ENCODE results near the gene CADM4.
"Not testable (repeated sequence)": the region's sequence is repeated elsewhere in the genome, so short reads cannot be mapped to it uniquely, and the experiment has no call there.

CADM4 gene

GRCh38 chr19:43639519-43640423 lies at the start of gene CADM4:
Gene CADM4, minus strand, starts transcription at chr19:43639850. Its CDS starts 60 bp downstream, at chr19:43639790.
- peak; percentile 74 for DNase-seq (ENCODE audit: low spot score)

- DNase-seq (ENCODE audit: low spot score) = no peak
Measured at GRCh38 chr19:43688059-43688701, 48.5 kb upstream of the CADM4 start.

- DNase-seq (ENCODE audit: low spot score) = no peak
Measured at GRCh38 chr19:43687660-43687997, 48.0 kb upstream of the CADM4 start.

DNA sequence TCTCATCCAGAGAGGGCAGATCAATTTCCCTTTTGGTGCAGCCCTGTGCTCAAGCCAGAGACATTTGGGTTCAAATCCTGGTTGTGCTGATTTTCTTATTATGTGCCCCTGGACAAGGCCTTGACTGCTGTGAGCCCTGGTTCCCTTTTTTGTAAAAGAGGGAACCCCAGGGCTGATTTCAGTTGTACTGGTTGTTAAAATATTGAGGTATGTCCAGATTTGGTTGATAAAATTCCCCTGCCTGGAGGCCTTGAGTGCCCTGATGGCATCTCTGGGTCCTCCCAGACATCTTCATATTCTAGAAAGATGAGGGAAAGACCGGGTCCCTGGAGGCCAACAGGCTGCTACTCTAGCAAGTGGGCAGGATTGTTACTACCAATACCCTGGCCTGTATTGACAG lies 44.7 kb upstream of the CADM4 start:
- DNase-seq (ENCODE audit: low spot score) = no peak

DNA sequence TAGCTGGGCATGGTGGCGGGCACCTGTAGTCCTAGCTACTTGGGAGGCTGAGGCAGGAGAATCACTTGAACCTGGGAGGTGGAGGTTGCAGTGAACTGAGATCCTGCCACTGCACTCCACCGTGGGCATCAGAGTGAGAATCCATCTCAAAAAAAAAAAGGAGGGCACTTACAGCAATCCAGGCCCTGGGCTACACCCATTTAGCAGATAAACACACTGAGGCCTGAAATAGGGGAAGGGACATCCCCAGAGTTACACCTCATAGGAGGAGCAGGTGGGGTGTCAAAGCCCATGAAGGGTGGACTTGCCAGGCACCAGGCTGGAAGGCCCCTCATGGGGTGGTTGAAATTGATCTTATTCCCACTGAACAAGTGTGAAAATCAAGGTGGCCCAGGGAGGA lies 44.3 kb upstream of the CADM4 start:
- no peak for DNase-seq (ENCODE audit: low spot score)

DNA sequence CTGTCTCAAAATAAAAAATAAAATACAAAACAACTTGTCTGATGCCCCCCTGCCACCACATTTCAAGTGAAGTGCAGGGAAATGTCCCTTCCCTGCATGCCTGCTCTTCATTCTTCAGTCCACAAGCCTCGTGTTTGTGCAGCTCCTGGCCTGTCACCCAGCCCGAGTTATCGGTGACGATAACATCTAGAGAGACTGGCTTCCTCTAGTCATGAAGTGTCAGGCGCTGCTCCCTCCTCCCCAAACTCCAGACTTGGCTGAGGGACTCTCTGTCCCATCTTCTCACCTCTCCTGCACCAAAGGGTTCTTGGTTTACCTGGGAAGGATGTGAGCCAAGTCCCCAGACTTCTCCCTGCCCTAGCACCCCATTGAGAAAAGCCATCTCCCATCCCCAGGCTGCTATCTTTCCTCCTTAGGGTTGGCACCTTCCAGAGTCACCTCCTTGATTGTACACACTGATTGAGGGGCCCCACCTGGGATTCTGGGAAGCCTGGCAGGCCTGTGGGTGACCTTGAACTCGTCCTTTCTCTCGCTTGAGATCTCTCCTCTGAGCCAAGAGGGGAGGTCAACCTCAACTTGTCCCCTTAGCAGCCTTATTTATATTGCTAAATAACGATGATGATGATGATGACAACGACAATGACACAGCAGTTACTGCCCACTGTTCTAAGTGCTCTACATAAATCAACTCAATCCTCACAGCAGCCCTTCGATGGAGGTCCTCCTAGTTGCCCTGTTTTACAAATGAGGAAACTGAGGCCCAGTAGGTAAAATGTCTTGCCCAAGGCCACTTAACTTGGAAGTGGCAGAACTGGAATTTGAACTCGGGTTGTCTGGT lies 43.4 kb upstream of the CADM4 start:
- no peak for DNase-seq (ENCODE audit: low spot score)

- DNase-seq (ENCODE audit: low spot score) = not testable (repeated sequence)
Measured at GRCh38 chr19:43682269-43682668, 42.6 kb upstream of the CADM4 start.

- DNase-seq (ENCODE audit: low spot score) = no peak
Measured at GRCh38 chr19:43681821-43682220, 42.2 kb upstream of the CADM4 start.

DNA sequence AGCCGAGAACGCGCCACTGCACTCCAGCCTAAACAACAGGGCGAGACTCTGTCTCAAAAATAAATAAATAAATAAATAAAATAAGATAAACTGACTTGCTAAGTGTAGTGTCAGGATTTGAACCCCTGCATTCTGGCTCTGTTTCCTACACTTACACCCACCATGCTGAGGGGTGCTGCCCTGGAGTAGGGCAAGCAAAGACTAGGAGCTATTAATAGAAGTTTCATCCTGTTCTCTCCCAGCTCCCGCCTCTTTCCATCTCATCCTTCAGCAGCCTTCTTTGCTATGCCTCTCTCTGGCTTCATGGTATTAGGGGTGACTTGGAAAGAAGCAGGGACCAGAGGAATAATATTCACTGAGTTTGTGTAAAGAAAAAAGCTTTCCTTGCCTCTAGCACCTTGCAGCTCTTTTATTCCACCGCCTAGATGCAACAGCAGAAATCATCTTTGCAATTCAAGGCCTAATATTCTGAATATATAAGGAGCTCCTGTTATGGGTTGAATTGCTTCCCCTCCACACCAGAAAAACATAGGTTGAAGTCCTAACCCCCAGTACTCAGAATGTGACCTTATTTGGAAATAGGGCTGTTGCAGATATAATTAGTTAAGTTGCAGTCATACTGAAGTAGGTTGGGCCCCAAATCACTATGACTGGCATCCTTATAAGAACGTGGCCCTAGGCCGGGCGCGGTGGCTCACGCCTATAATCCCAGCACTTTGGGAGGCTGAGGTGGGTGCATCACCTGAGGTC lies 39.0 kb upstream of the CADM4 start:
- no peak for DNase-seq (ENCODE audit: low spot score)

- DNase-seq (ENCODE audit: low spot score) = no peak
Measured at GRCh38 chr19:43675906-43676305, 36.3 kb upstream of the CADM4 start.

GRCh38 chr19:43675269-43675879 lies 35.7 kb upstream of the CADM4 start:
- DNase-seq (ENCODE audit: low spot score) = no peak

DNA sequence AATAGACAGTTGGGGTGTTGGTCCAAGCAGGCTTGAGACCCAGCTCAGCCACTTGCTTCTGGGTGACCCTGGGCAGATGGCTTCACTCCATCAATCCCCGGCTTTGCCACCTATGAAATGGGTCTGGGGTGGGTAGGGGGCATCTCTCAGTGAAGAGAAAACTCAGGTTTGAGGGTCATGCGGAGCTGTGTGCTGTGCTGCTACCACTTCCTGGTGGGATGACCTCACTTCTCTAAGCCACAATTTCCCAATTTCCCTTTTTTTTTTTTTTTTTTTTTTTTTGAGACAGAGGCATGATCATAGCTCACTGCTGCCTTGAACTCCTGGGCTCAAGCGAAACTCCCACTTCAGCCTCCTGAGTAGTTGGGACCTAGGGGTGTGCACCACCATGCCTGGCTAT lies 34.9 kb upstream of the CADM4 start:
- no peak for DNase-seq (ENCODE audit: low spot score)

DNA sequence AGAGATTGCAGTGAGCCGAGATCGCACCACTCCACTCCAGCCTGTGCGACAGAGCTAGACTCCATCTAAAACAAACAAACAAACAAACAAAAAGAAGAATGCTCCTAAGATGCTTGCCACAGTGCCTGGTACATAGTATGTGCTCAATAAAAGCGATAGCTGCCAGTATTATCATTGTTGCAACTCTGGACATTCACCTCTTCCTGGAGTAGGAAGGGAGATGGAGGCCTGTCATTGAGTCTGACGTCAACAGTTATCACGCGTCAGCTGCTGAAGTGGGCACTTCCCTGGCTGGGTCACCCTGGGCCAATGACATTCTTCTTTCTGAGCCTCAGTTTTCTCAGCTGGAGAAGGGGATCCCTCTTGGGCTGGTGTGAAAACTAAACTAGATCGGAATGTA lies 34.5 kb upstream of the CADM4 start:
- no peak for DNase-seq (ENCODE audit: low spot score)

GRCh38 chr19:43673637-43674036 lies 34.0 kb upstream of the CADM4 start:
- DNase-seq (ENCODE audit: low spot score) = no peak

- no peak for DNase-seq (ENCODE audit: low spot score)
Measured at GRCh38 chr19:43672061-43672679, 32.5 kb upstream of the CADM4 start.

DNA sequence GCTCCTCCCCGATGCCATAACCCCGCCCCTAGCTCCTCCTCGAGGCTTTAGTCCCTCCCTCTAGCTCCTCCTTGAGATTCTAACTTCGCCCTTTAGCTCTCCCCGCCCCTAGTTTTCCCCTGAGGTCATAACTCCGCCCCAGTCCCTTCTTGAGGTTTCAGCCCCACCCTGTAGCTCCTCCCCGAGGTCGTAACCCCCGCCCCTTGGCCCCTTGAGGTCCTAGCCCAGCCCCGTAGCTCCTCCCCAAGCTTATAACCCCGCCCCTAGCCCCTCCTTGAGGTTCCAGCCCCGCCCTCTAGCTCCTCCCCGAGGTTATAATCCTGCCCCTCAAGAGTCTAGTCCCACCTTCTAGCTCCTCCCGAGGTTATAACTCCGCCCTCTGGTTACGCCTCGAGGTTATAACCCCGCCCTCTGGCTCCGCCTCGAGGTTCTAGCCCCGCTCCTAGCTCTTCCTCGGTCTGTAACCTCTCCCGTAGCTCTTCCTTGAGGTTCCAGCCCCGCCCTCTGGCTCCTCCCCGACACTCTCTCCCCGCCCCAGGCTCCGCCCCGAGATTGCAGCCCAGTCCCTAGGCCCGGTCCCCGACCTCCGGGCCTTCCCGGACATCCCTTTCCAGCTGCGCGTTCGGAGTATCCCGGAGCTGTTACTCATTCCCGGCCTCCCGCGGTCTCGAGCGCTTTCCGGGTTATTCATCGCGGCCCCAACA lies 28.9 kb upstream of the CADM4 start:
- peak; percentile 99 for DNase-seq (ENCODE audit: low spot score)

DNA sequence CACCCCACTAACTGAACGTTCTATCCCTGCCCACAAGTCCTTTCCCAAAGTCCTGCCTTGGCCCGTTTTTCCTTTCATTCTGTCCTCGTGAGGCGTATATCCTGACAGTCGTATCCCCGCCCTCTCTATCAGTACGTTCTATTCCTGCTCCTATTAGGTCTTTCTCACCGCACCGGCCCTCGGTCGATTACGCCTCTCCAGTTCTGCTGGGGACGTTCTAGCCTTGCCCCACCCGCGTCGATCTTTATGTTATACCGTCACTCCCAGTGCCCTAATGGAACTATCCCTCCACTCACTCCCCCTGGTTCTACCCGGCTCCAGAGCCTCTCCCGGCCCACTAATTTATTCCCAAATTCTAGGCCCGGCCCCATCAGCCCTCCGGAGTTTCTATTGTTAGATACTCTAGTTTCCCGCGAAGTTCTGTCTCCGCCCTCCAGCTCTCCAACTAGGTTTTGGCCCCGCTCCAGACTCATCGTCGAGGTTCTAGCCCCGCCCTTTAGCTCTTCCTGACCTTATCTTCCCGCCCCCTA lies 28.3 kb upstream of the CADM4 start:
- no peak for DNase-seq (ENCODE audit: low spot score)

DNA sequence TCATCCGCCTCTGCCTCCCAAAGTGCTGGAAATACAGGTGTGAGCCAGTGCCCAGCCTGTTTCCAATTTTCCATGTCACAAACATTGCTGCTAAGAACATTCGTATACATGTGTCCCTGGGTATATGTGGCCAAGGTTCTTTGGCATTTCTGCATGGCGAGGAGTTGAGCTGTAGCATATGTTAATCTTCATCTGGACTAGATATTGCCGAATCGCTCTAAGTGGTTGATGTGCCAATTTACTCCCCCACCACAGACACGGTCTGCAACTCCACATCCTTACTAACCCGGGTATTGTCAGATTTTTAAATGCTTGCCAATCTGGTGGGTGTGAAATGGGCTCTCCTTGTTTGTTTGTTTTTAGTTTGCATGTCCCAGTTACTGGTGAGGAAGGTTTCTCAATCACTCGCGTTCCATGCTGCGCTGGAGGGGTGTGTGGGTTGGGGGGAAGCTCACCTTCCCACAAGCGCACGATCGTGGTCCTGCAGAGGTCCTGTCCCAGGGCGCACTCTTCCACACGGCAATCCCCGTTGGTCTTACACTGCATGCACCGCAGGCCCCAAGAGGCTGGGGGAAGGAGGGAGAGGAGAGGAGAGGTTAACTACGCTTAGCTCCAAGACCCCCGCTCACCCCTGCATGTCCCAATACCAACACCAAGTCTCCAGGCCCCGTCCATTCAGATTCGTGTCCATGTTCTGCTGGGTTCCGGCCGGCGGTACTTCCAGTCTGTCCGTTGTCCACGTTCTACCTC lies 27.7 kb upstream of the CADM4 start:
- DNase-seq (ENCODE audit: low spot score) = no peak

DNA sequence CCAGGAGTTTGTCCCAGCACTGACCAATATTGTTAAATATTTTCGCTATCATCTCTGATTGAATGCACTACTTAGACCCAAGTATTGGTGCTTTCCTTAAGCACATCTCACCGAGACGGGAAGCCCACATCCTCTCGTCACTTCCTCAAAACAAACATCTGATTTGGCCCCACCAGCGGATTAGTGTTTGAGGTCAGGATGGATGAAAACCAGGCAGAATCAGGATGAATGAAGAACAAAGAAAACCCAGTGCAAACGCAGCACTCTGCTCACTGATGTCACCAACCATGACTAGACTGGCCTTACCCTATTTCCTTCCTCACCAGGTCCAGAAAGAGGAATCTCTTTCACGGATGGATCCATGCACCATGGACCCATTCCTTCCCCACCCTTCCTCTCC lies 24.4 kb upstream of the CADM4 start:
- no peak for DNase-seq (ENCODE audit: low spot score)
